Psoas muscle (tissue), 8 donors: Measurements from ENCODE around the gene CYP2F1. TPM values are rescaled to one million over a fixed set of nuclear protein-coding genes. Genes with fewer than 3 reads are reported as not detected.
"Not testable (repeated sequence)": the region's sequence is repeated elsewhere in the genome, so short reads cannot be mapped to it uniquely, and the experiment has no call there.

Experiments
- ATAC-seq, 4 donors: fragments of 200-7000 bp; cut with Tn5 transposase; one replicate each; pipeline ENCODE4 v1.9.1; 2020; ENCODE audit warnings: moderate library complexity in 3 of 4, mild to moderate bottlenecking in 2 of 4
- DNase-seq, 2 donors: peaks; one replicate each; pipeline ENCODE4 v3.0.0-alpha.2; 2020
- H3K27ac ChIP-seq: fragments of 200-600 bp; one replicate; pipeline ENCODE4 v1.8.0; 2022
- H3K27me3 ChIP-seq, 3 donors: fragments of 200-600 bp in 1 of 3; one replicate each; pipeline versions ENCODE4 v1.6.1 to v1.8.0; 2013 to 2022; ENCODE audit warnings: low read length in 2 of 3, mild to moderate bottlenecking in 2 of 3, moderate library complexity in 1 of 3; ENCODE audit not compliant: insufficient read depth in 3 of 3
- H3K36me3 ChIP-seq, 2 donors: fragments of 200-600 bp in 1 of 2; one replicate each; pipeline versions ENCODE4 v1.6.1 to v1.8.0; 2013 to 2022; ENCODE audit warnings: low read depth in 1 of 2, mild to moderate bottlenecking in 1 of 2, moderate library complexity in 1 of 2; ENCODE audit not compliant: insufficient read depth in 1 of 2
- H3K4me1 ChIP-seq: fragments of 200-600 bp; one replicate; pipeline ENCODE4 v1.8.0; 2022
- H3K4me3 ChIP-seq: fragments of 200-600 bp; one replicate; pipeline ENCODE4 v1.8.0; 2022; ENCODE audit warnings: mild to moderate bottlenecking
- H3K9me3 ChIP-seq: fragments of 200-600 bp; one replicate; pipeline ENCODE4 v1.8.0; 2022
- CTCF ChIP-seq: fragments of 200-600 bp; IDR thresholded peaks from one replicate; pipeline ENCODE4 v1.8.0; 2022; ENCODE audit warnings: antibody characterized with exemption
- WGBS, 3 donors: extraction: QIAGEN DNeasy Blood & Tissue Kit; methylation state at CpG; one replicate each; pipeline versions ENCODE4 v1.1.6 to v1.1.7; 2013; 5-methylcytosine and 5-hydroxymethylcytosine counted together
- intact Hi-C, 2 donors: fragments of 100-400 bp; cut with DNase I; formaldehyde crosslinking; loops; one replicate each; pipeline versions ENCODE4 v1.11.0 to v1.14.2; 2022
- polyA plus RNA-seq, 3 donors: library from polyadenylated mRNA; stranded (reverse); fragments of 200-250 nt; gene quantifications; one replicate each; pipeline ENCODE4 v1.2.3, GENCODE V29; 2013
- total RNA-seq, 4 donors: library from RNA; stranded (reverse); fragmentation: NEBNext Ultra II Directional in 2 of 4; extraction: Animal tissue kit (Norgen Biotek cat#: 25700) in 2 of 4; gene quantifications; one replicate each; pipeline versions ENCODE4 v1.2.1 to v1.2.4, GENCODE V29; 2021 to 2023
- donor health status: healthy with polysubstance abuse.
- donor health status: DM: no; HTN: no; CAD: no; lungs with moderate emphysema.
- donor health status: Bipolar disorder and iron deficiency.
- donor health status: healthy.
- donor health status: DM: yes; HTN: yes; CAD: no.
- donor health status: DM: no; HTN: no; CAD: no.
- donor health status: DM: no; HTN: no; CAD: no.
- donor health status: DM: yes; HTN: yes; CAD: no.

CYP2F1 gene
- total and polyA plus RNA-seq, 7 donors: not detected

GRCh38 chr19:41131186-41131585 lies 17.0 kb downstream of the CYP2F1 start:
- TF ChIP-seq CTCF: no peak
- Histone ChIP-seq H3K4me3 (no peak overlapping the region), H3K9me3 (no peaks in the 10 kb centered on the region), H3K36me3 (no peaks in the 10 kb centered on the region), H3K4me1 (no peaks in the 10 kb centered on the region), H3K27ac (no peak overlapping the region), H3K27me3 (peaks cover 0 to 8% (median 0%) of the 10 kb centered on the region in 3 donors)
- intact Hi-C loops: loop anchor here in 1 of 2 donors (5.0 kb wide), 1 partner anchor 126 kb away; no protein-coding TSS in a partner anchor
- DNase-seq: no peak
- 62 to 70% (median 68%) methylated on average over 5 of the region's 5 CpGs for WGBS, 3 donors
- ATAC-seq: no peak

GRCh38 chr19:41133260-41133659 lies 19.0 kb downstream of the CYP2F1 start:
- 33 to 71% (median 33%) methylated on average over 1 to 3 of the region's 3 CpGs for WGBS, 3 donors
- TF ChIP-seq CTCF: no peak
- Histone ChIP-seq H3K27me3 (peaks cover 0 to 14% (median 0%) of the 10 kb centered on the region in 3 donors), H3K4me3 (no peak overlapping the region), H3K27ac (no peak overlapping the region), H3K4me1 (no peaks in the 10 kb centered on the region), H3K36me3 (no peaks in the 10 kb centered on the region), H3K9me3 (no peaks in the 10 kb centered on the region)
- intact Hi-C loops: loop anchor here in 1 of 2 donors (5.0 kb wide), 1 partner anchor 124 kb away; no protein-coding TSS in a partner anchor
- ATAC-seq: no peak
- no peak for DNase-seq

- H3K4me1 ChIP-seq: no peaks in the 10 kb centered on the region
- 72 to 83% (median 83%) methylated on average over 20 of the region's 20 CpGs for WGBS, 3 donors
- ATAC-seq (no peak), DNase-seq (no peak)
- H3K27ac ChIP-seq: no peak overlapping the region
- H3K36me3 ChIP-seq: no peaks in the 10 kb centered on the region
- H3K4me3 ChIP-seq: no peak overlapping the region
- no peaks in the 10 kb centered on the region for H3K9me3 ChIP-seq
- TF ChIP-seq CTCF: no peak
- peaks cover 0 to 14% (median 0%) of the 10 kb centered on the region in 3 donors for H3K27me3 ChIP-seq
- intact Hi-C loops: loop anchor here in 1 of 2 donors (5.0 kb wide), 1 partner anchor 123 kb away; no protein-coding TSS in a partner anchor
Measured at GRCh38 chr19:41134616-41135015, 20.4 kb downstream of the CYP2F1 start.

GRCh38 chr19:41135390-41136384 lies 21.5 kb downstream of the CYP2F1 start:
- peak; percentile 42 to 78 for DNase-seq
- 8 to 14% (median 13%) methylated on average over 51 to 61 of the region's 76 CpGs for WGBS, 3 donors
- Histone ChIP-seq H3K27me3 (peaks cover 0 to 14% (median 0%) of the 10 kb centered on the region in 3 donors), H3K4me3 (peak overlapping the region; percentile 47), H3K27ac (peak overlapping the region; percentile 46)
- H3K4me1 ChIP-seq, H3K36me3 ChIP-seq, H3K9me3 ChIP-seq, intact Hi-C loops: not testable (repeated sequence)
- ATAC-seq: peak; percentile 91 to 99 (median 94)
